MCF 10A (cell line): ENCODE measurements around the gene FER. TPM values are rescaled to one million over a fixed set of nuclear protein-coding genes. Genes with fewer than 3 reads are reported as not detected.

ENCODE experiments used
- BruUV-seq: library from RNA; stranded (reverse); fragments of 400-500 nt; replicated peaks from 2 replicates; lab custom pipeline; 2021; lab: Mats Ljungman, UMichigan
- CTCF ChIA-PET: fragments of 300-600 bp; sonication (Branson Sonifier 250); formaldehyde crosslinking; extraction: SDS; loops from one replicate; lab custom pipeline; 2021; ENCODE audit warnings: antibody characterized with exemption, inconsistent platforms; lab: Yijun Ruan, JAX
- POLR2A ChIA-PET: fragments of 300-600, 350-650 bp; sonication (Branson Sonifier 250); formaldehyde crosslinking; extraction: SDS; loops from one replicate; lab custom pipeline; 2020; ENCODE audit warnings: antibody characterized with exemption, inconsistent platforms; lab: Yijun Ruan, JAX
- DNase-seq: peaks from one replicate; pipeline ENCODE4 v3.0.0-alpha.2; 2018; ENCODE audit not compliant: unreplicated experiment
- H3K27ac Mint-ChIP-seq: one replicate; pipeline ENCODE4 v1.8.0; 2022; ENCODE audit warnings: mild to moderate bottlenecking, low read depth, mixed read lengths; ENCODE audit not compliant: unreplicated experiment
- H3K27me3 Mint-ChIP-seq: one replicate; pipeline ENCODE4 v1.8.0; 2022; ENCODE audit warnings: mixed read lengths; ENCODE audit not compliant: insufficient read depth, unreplicated experiment
- H3K36me3 Mint-ChIP-seq: one replicate; pipeline ENCODE4 v1.8.0; 2022; ENCODE audit warnings: mild to moderate bottlenecking, moderate library complexity, mixed read lengths; ENCODE audit not compliant: insufficient read depth, unreplicated experiment
- H3K4me1 Mint-ChIP-seq: one replicate; pipeline ENCODE4 v1.8.0; 2022; ENCODE audit warnings: mixed read lengths; ENCODE audit not compliant: insufficient read depth, unreplicated experiment
- H3K4me3 Mint-ChIP-seq: one replicate; pipeline ENCODE4 v1.8.0; 2022; ENCODE audit warnings: mild to moderate bottlenecking, moderate library complexity, mixed read lengths; ENCODE audit not compliant: unreplicated experiment
- H3K9me3 Mint-ChIP-seq: one replicate; pipeline ENCODE4 v1.8.0; 2022; ENCODE audit warnings: mixed read lengths; ENCODE audit not compliant: unreplicated experiment
- intact Hi-C: fragments of 100-400 bp; cut with micrococcal nuclease; formaldehyde crosslinking; loops from 2 replicates; pipeline ENCODE4 v1.14.1; 2022
- total RNA-seq: library from RNA; stranded (reverse); gene quantifications from 2 replicates; pipeline ENCODE4 v1.2.3, GENCODE V29; 2022
- TF ChIP-seq, protein P1 (sequence below): fragments of 200-600 bp; IDR thresholded peaks from one replicate; pipeline ENCODE4 v1.8.0; 2022; ENCODE audit warnings: antibody characterized with exemption, mild to moderate bottlenecking; ENCODE audit not compliant: unreplicated experiment

Gene FER
- total RNA-seq, 1 experiment from 2014 or later, result 71.1 TPM

- peaks cover 11% of the 10 kb centered on the region for H3K4me1 Mint-ChIP-seq
- H3K27ac Mint-ChIP-seq, result no peak overlapping the region
- ChIA-PET POLR2A (no interaction called here), CTCF (no interaction called here)
- H3K36me3 Mint-ChIP-seq, result peaks cover 18% of the 10 kb centered on the region
- no peak overlapping the region for H3K4me3 Mint-ChIP-seq
- H3K27me3 Mint-ChIP-seq, result no peaks in the 10 kb centered on the region
- TF ChIP-seq, protein P1, sequence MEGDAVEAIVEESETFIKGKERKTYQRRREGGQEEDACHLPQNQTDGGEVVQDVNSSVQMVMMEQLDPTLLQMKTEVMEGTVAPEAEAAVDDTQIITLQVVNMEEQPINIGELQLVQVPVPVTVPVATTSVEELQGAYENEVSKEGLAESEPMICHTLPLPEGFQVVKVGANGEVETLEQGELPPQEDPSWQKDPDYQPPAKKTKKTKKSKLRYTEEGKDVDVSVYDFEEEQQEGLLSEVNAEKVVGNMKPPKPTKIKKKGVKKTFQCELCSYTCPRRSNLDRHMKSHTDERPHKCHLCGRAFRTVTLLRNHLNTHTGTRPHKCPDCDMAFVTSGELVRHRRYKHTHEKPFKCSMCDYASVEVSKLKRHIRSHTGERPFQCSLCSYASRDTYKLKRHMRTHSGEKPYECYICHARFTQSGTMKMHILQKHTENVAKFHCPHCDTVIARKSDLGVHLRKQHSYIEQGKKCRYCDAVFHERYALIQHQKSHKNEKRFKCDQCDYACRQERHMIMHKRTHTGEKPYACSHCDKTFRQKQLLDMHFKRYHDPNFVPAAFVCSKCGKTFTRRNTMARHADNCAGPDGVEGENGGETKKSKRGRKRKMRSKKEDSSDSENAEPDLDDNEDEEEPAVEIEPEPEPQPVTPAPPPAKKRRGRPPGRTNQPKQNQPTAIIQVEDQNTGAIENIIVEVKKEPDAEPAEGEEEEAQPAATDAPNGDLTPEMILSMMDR, result no peak
- H3K9me3 Mint-ChIP-seq, result peaks cover 8% of the 10 kb centered on the region
- DNase-seq, result no peak
- BruUV-seq, result no TSS peak
- intact Hi-C loops, result loop anchor here (10.0 kb wide), 1 partner anchor 122 kb away; no protein-coding TSS in a partner anchor
These were observed 128.8 kb downstream of the FER start for GRCh38 chr5:108876451-108876850.

- TF ChIP-seq, protein P1, result no peak
- no TSS peak for BruUV-seq
- H3K36me3 Mint-ChIP-seq, result peaks cover 14% of the 10 kb centered on the region
- H3K9me3 Mint-ChIP-seq, result peaks cover 8% of the 10 kb centered on the region
- ChIA-PET CTCF (no interaction called here), POLR2A (interaction anchor here (0.6 to 1.5 kb wide), 2 partner anchors 151 to 527 kb away, joined by 3 read pairs; no protein-coding TSS in a partner anchor)
- H3K4me3 Mint-ChIP-seq, result no peak overlapping the region
- H3K4me1 Mint-ChIP-seq, result no peaks in the 10 kb centered on the region
- no peaks in the 10 kb centered on the region for H3K27me3 Mint-ChIP-seq
- H3K27ac Mint-ChIP-seq, result no peak overlapping the region
- intact Hi-C loops, result loop anchor here (10.0 kb wide), 1 partner anchor 124 kb away; no protein-coding TSS in a partner anchor
- no peak for DNase-seq
These were observed 131.1 kb downstream of the FER start for GRCh38 chr5:108878756-108879155.

GRCh38 chr5:108881133-108881532 is 133.4 kb downstream of the FER start:
- no peak for DNase-seq
- H3K27me3 Mint-ChIP-seq, result no peaks in the 10 kb centered on the region
- H3K4me3 Mint-ChIP-seq, result no peak overlapping the region
- ChIA-PET CTCF (no interaction called here), POLR2A (no interaction called here)
- TF ChIP-seq, protein P1, result no peak
- H3K27ac Mint-ChIP-seq, result no peak overlapping the region
- H3K9me3 Mint-ChIP-seq, result peaks cover 8% of the 10 kb centered on the region
- H3K4me1 Mint-ChIP-seq, result peaks cover 5% of the 10 kb centered on the region
- peaks cover 19% of the 10 kb centered on the region for H3K36me3 Mint-ChIP-seq
- intact Hi-C loops, result no loop called here
- BruUV-seq, result no TSS peak

GRCh38 chr5:108884736-108885135 is 137.0 kb downstream of the FER start:
- POLR2A ChIA-PET, result no interaction called here
- CTCF ChIA-PET, result interaction anchor here (0.6 kb wide), 1 partner anchor 487 kb away, joined by 3 read pairs; no protein-coding TSS in a partner anchor
- TF ChIP-seq, protein P1, result no peak
- Mint-ChIP-seq H3K27me3 (no peaks in the 10 kb centered on the region), H3K27ac (no peak overlapping the region), H3K9me3 (peaks cover 7% of the 10 kb centered on the region), H3K4me1 (peaks cover 5% of the 10 kb centered on the region), H3K4me3 (no peak overlapping the region), H3K36me3 (peaks cover 19% of the 10 kb centered on the region)
- DNase-seq, result peak; percentile 4
- intact Hi-C loops, result no loop called here
- BruUV-seq, result no TSS peak
